C4-2B (cell line): ENCODE results near the gene LMAN2L.

Source experiments
- H3K27ac ChIP-seq: fragments of 450-650 bp; 2 replicates; pipeline ENCODE4 v1.5.1; 2017
- ZFX ChIP-seq: fragments of 450-650 bp; IDR thresholded peaks from 2 replicates; pipeline ENCODE4 v1.6.1; 2017
- TF ChIP-seq, protein P1 (sequence below): fragments of 450-650 bp; conservative IDR thresholded peaks from 2 replicates; pipeline ENCODE4 v1.5.1; 2017; ENCODE audit warnings: mild to moderate bottlenecking

Gene LMAN2L

GRCh38 chr2:96759548-96759947 lies 19.7 kb upstream of the LMAN2L start:
- H3K27ac ChIP-seq = peak overlapping the region; percentile 10; the same call in 1 of the 2 replicates
- TF ChIP-seq ZFX = no peak
- TF ChIP-seq, protein P1, sequence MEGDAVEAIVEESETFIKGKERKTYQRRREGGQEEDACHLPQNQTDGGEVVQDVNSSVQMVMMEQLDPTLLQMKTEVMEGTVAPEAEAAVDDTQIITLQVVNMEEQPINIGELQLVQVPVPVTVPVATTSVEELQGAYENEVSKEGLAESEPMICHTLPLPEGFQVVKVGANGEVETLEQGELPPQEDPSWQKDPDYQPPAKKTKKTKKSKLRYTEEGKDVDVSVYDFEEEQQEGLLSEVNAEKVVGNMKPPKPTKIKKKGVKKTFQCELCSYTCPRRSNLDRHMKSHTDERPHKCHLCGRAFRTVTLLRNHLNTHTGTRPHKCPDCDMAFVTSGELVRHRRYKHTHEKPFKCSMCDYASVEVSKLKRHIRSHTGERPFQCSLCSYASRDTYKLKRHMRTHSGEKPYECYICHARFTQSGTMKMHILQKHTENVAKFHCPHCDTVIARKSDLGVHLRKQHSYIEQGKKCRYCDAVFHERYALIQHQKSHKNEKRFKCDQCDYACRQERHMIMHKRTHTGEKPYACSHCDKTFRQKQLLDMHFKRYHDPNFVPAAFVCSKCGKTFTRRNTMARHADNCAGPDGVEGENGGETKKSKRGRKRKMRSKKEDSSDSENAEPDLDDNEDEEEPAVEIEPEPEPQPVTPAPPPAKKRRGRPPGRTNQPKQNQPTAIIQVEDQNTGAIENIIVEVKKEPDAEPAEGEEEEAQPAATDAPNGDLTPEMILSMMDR = no peak

DNA sequence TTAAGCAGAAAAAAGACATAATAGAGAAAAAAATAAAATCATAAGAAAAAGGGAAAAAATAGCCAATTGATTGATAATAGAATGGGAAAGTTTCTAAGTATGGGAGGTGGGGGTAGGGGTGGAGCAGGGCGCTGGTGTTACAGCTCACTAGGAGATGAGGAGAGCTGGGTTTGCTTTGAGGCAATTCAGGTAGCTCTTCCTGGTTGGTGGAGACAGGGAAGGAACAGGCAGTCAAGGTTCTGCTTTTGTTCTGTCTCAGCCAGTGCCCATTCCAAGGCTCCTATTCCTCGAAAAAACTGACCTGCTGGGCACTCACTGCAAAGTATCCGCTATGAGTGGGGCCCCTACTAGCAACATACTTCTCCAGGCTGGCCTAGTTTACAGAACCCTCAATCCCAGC lies 19.1 kb upstream of the LMAN2L start:
- no peak overlapping the region for H3K27ac ChIP-seq
- no peak for TF ChIP-seq ZFX
- TF ChIP-seq, protein P1 = no peak

GRCh38 chr2:96757477-96757860 lies 17.6 kb upstream of the LMAN2L start:
- no peak overlapping the region for H3K27ac ChIP-seq
- no peak for TF ChIP-seq ZFX

DNA sequence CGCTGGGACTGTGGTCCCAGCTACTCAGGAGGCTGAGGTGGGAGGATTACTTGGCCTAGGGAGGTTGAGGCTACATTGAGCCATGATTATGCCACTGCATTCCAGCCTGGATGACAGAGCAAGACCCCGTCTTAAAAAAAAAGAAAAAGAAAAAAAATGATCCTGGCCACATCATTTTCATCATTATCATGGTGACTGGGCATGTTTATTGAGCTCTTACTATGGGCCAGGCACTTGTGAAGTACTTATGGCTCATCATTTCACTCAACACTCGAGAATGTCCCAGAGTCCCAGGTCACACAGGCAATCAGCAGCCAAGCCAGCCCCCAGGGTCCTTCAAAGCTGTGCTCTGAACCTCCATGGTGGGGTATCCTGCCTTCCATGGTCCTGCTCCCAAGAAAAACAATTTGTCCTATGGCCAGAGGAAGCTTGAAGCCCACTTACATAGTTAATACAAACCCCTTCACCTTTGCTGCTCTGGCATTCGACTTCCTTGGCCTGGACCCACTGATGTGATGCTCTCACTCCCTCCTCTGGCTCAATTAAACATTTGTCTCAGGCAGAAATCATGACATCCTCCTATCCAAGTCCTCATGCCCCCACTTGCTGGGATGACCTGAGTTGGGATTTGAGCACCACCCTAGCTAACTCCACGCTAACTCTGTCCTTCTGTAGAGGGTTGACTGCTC lies 17.1 kb upstream of the LMAN2L start:
- H3K27ac ChIP-seq = no peak overlapping the region
- TF ChIP-seq, protein P1 = no peak
- no peak for TF ChIP-seq ZFX

DNA sequence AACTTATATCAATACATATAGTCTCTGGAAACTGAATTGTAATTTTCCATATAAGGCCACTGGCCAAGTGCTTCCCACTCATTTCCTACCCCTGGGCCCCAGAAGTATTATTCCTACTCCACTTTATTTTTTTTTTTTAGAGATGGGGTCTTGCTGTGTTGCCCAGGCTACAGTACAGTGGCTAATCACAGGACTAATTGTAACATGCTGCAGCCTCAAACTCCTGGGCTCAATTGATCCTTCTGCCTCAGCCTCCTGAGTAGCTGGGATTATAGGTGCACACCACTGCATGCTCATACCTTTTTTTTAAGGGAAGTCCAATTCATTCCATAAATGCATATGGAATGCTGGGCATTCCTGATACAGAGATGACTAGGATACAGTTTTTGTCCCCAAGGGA lies 14.5 kb upstream of the LMAN2L start:
- H3K27ac ChIP-seq = no peak overlapping the region
- no peak for TF ChIP-seq ZFX
- TF ChIP-seq, protein P1 = no peak

GRCh38 chr2:96753661-96754282 lies 13.9 kb upstream of the LMAN2L start:
- TF ChIP-seq ZFX = no peak
- TF ChIP-seq, protein P1 = no peak

DNA sequence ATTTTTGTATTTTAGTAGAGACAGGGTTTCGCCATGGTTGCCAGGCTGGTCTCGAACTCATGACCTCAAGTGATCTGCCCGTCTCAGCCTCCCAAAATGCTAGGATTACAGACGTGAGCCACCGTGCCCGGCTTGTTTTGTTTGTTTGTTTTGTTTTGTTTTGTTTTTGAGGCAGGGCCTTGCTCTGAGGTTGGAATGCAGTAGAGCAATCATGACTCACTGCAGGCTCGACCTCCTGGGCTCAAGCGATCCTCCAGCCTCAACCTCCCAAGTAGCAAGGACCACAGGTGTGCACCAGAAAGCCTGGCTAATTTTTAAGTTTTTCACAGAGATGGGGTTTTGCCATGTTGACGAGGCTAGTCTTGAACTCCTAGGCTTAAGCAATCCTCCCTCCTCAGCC lies 11.9 kb upstream of the LMAN2L start:
- TF ChIP-seq, protein P1 = no peak
- TF ChIP-seq ZFX = no peak

More at GRCh38 chr2:96753661-96754282, 13.9 kb upstream of the LMAN2L start:
- H3K27ac ChIP-seq = no peak overlapping the region

More for the DNA sequence above, 11.9 kb upstream of the LMAN2L start:
- no peak overlapping the region for H3K27ac ChIP-seq
